Vagina (tissue), 2 donors: ENCODE measurements around the gene RCSD1. TPM values are rescaled to one million over a fixed set of nuclear protein-coding genes. Genes with fewer than 3 reads are reported as not detected.

Source experiments
- DNase-seq, 2 donors: peaks; one replicate each; pipeline ENCODE4 v3.0.0-alpha.2; 2017; ENCODE audit errors: extremely low spot score in 2 of 2
- H3K27ac ChIP-seq: fragments of 200-600 bp; sonication (generic); one replicate; pipeline ENCODE4 v1.5.1; 2019
- H3K27me3 ChIP-seq: fragments of 200-600 bp; sonication (generic); one replicate; pipeline ENCODE4 v1.5.1; 2019
- H3K36me3 ChIP-seq, 2 donors: fragments of 200-600 bp; sonication (generic); one replicate each; pipeline ENCODE4 v1.5.1; 2017 to 2019
- H3K4me1 ChIP-seq: fragments of 200-600 bp; sonication (generic); one replicate; pipeline ENCODE4 v1.5.1; 2019
- H3K4me3 ChIP-seq, 2 donors: fragments of 200-600 bp; sonication (generic); 1 replicate in 1 of 2; 2 replicates in 1 of 2; pipeline ENCODE4 v1.5.1; 2016 to 2019
- H3K9me3 ChIP-seq: fragments of 200-600 bp; sonication (generic); one replicate; pipeline ENCODE4 v1.5.1; 2019
- CTCF ChIP-seq, 3 experiments: fragments of 450-650 bp in 2 of 3; fragments of 200-600 bp in 1 of 3; sonication (generic) in 1 of 3; IDR thresholded peaks; one replicate each; pipeline ENCODE4 v1.5.1; 2017 to 2019; ENCODE audit warnings: antibody characterized with exemption in 3 of 3, mild to moderate bottlenecking in 2 of 3, moderate library complexity in 2 of 3
- POLR2A ChIP-seq, 2 donors: fragments of 450-650 bp; IDR thresholded peaks; one replicate each; pipeline ENCODE4 v1.6.1; 2017; ENCODE audit warnings: antibody characterized with exemption in 2 of 2, mild to moderate bottlenecking in 2 of 2, moderate library complexity in 2 of 2
- POLR2AphosphoS5 ChIP-seq, 2 donors: sonication (generic); formaldehyde crosslinking; IDR thresholded peaks; one replicate each; pipeline ENCODE4 v1.9.0; 2017; ENCODE audit warnings: antibody characterized with exemption in 2 of 2, mild to moderate bottlenecking in 2 of 2, low read depth in 1 of 2; ENCODE audit not compliant: insufficient read depth in 1 of 2
- intact Hi-C: fragments of 100-400 bp; cut with DNase I; formaldehyde crosslinking; loops from one replicate; pipeline ENCODE4 v1.15.1; 2023
- total RNA-seq: library from RNA; depleted of rRNA; stranded (reverse); fragments of >200 nt; gene quantifications from one replicate; pipeline ENCODE4 v1.2.3, GENCODE V29; 2016

Gene RCSD1
- total RNA-seq, 1 donor from 2014 or later = 11.5 TPM

- Histone ChIP-seq H3K27me3 (no peaks in the 10 kb centered on the region), H3K36me3 (no peaks in the 10 kb centered on the region), H3K4me3 (no peak overlapping the region), H3K4me1 (peaks cover 61% of the 10 kb centered on the region), H3K27ac (no peak overlapping the region), H3K9me3 (no peaks in the 10 kb centered on the region)
- no peak for DNase-seq
- intact Hi-C loops = no loop called here
- no peak for TF ChIP-seq POLR2AphosphoS5 (IDR thresholded peaks at IDR 0.05; ENCODE audit: insufficient read depth in 1 of 2, low read depth in 1 of 2)
- TF ChIP-seq CTCF (IDR thresholded peaks at IDR 0.05) = no peak
- no peak for TF ChIP-seq POLR2A (IDR thresholded peaks at IDR 0.05)
Observed at GRCh38 chr1:167663002-167663772, 33.2 kb downstream of the RCSD1 start.

DNA sequence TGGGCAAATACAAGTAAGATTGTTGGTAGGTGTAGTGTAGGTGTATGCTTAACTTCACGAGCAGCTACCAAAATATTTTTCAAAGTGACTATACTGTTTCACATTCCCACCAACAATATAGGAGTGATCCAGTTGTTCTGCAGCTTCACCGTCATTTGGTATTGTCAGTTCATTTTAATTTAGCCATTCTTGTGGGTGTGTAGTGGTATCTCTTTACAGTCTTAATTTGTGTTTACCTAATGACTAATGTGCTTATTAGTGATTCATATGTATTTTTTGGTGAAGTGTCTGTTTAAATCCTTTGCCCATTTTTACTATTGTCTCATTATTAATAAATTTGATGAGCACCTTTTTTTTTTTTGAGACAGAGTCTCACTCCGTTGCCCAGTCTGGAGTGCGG, 35.4 kb downstream of the RCSD1 start:
- no peak overlapping the region for H3K27ac ChIP-seq
- no peak for TF ChIP-seq CTCF (IDR thresholded peaks at IDR 0.05)
- TF ChIP-seq POLR2AphosphoS5 (IDR thresholded peaks at IDR 0.05; ENCODE audit: insufficient read depth in 1 of 2, low read depth in 1 of 2) = no peak
- no peak for TF ChIP-seq POLR2A (IDR thresholded peaks at IDR 0.05)
- intact Hi-C loops = no loop called here

DNA sequence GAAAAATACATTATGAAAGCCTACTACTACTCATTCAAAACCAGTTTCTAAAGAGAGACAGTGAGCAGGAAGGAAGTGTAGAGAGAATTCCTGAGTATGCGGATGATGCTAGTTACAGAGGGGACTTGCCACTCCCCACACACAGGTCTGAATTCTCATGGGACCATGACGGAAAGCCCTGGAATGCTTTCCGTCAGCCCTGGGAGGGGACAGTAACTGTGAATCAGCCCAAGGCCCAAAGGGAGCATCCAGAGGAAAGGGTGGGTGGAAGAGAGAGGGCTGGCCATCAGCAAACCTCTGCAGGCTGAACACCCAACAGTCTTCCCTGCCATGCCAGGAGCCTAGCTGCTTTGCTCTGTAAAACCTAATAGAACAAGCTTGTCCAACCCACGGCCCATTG, 36.4 kb downstream of the RCSD1 start:
- H3K27ac ChIP-seq = no peak overlapping the region
- TF ChIP-seq POLR2A (IDR thresholded peaks at IDR 0.05) = no peak

More for the DNA sequence above, 35.4 kb downstream of the RCSD1 start:
- H3K27me3 ChIP-seq = no peaks in the 10 kb centered on the region
- peaks cover 48% of the 10 kb centered on the region for H3K4me1 ChIP-seq
- H3K9me3 ChIP-seq = no peaks in the 10 kb centered on the region
- DNase-seq = no peak
- H3K4me3 ChIP-seq = no peak overlapping the region
- H3K36me3 ChIP-seq = no peaks in the 10 kb centered on the region

GRCh38 chr1:167667536-167667935, 37.5 kb downstream of the RCSD1 start:
- Histone ChIP-seq H3K4me3 (no peak overlapping the region), H3K27me3 (no peaks in the 10 kb centered on the region), H3K27ac (no peak overlapping the region), H3K9me3 (no peaks in the 10 kb centered on the region), H3K36me3 (no peaks in the 10 kb centered on the region), H3K4me1 (peaks cover 40% of the 10 kb centered on the region)
- DNase-seq = no peak
- intact Hi-C loops = no loop called here
- TF ChIP-seq CTCF (IDR thresholded peaks at IDR 0.05) = no peak
- no peak for TF ChIP-seq POLR2A (IDR thresholded peaks at IDR 0.05)
- TF ChIP-seq POLR2AphosphoS5 (IDR thresholded peaks at IDR 0.05; ENCODE audit: insufficient read depth in 1 of 2, low read depth in 1 of 2) = no peak

More for the DNA sequence above, 36.4 kb downstream of the RCSD1 start:
- Histone ChIP-seq H3K4me3 (no peak overlapping the region), H3K27me3 (no peaks in the 10 kb centered on the region), H3K36me3 (no peaks in the 10 kb centered on the region), H3K4me1 (peaks cover 48% of the 10 kb centered on the region), H3K9me3 (no peaks in the 10 kb centered on the region)
- intact Hi-C loops = no loop called here
- no peak for DNase-seq

DNA sequence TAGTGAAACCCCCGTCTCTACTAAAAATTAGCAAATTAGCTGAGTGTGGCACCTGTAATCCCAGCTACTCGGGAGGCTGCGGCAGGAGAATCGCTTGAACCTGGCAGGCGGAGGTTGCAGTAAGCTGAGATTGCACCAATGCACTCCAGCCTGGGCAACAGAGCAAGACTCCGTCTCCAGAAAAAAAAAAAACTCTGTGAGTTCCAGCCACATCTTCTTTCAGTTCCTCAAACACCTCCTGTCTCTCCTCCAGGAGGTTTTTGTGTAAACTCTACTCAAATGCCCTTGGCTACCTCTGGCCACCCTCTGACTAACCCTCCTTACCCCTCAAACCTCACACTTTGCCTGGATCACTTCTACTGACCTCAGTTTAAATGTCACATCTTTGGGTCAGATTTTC, 38.1 kb downstream of the RCSD1 start:
- Histone ChIP-seq H3K27ac (no peak overlapping the region), H3K9me3 (no peaks in the 10 kb centered on the region), H3K27me3 (no peaks in the 10 kb centered on the region), H3K4me3 (no peak overlapping the region), H3K36me3 (no peaks in the 10 kb centered on the region), H3K4me1 (peaks cover 34% of the 10 kb centered on the region)
- TF ChIP-seq POLR2A (IDR thresholded peaks at IDR 0.05) (no peak), POLR2AphosphoS5 (IDR thresholded peaks at IDR 0.05; ENCODE audit: insufficient read depth in 1 of 2, low read depth in 1 of 2) (no peak), CTCF (IDR thresholded peaks at IDR 0.05) (no peak)
- intact Hi-C loops = no loop called here
- no peak for DNase-seq
